ENCODE results near the gene OXER1.

The OXER1 gene

GRCh38 chr2:42793334-42794270 is 29.7 kb upstream of the OXER1 start:
- DNase-seq, result no peak

DNA sequence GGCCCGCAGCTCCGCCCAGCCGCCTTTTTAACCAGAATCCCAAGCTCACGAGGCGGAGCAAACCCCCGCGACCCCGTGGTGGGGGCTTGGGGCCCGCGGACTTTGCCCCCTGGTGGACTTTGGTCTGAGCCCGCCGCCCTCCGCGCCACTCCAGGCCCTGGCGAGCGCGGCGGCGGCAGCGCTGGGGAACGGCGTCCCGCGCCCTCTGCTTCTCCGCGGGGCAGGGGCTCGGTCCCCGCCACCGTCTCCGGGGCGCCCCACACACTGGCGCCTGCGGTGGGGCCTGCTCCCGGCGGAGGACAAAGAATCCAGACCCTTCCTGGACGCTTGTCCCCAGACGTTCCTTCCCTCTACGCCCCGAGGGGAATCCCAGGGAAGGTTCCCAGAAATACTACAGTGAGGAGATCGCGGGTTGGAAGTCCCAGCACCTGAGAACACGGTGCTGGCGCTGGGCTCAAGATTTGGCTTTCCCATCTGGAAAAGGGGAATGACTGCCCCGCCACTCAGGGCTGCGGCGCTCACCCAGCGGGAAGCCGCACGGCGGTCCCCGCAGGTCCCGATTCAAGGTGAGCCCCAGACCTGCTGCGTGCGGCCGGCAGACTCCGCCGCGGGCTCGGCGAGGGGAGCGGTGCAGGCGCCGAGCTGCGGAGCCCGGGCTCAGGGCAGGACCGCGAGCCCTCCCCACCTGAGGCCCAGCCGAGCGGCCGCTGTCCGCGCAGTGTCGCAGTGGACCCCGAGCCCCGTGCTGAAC is 28.8 kb upstream of the OXER1 start, which contains the start of gene HAAO:
Gene HAAO, minus strand, starts transcription at position 1 of the 751 bp plus-strand sequence. CDS start 47 bp downstream, outside the sequence.
- no peak for DNase-seq

DNA sequence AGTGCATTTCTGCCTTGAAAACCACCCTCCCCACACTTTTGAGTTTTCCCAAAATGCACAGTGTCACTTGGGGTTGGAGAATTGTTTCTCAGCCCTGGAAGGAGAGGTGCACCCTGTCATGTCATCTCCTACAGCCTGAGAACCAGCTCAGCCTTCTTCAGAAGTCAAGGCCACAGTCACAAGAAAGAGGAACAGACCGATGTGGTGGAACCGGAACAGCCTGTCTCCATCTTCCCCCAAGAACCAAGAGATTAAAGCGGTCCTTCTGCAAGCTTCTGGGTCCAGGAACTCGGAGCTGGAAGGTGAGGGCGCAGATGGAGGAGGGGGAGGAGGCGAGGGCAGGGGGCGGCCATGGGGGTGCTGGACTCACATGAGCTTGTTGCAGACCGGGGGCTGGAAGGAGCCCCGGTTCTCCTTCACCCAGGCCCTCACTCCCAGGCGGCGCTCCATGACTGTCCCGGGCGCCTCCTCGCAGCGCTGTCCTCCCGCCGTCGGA is 28.2 kb upstream of the OXER1 start:
- no peak for DNase-seq

- DNase-seq, result no peak
Observed at GRCh38 chr2:42791606-42792005, 27.7 kb upstream of the OXER1 start.

GRCh38 chr2:42789751-42790150 is 25.8 kb upstream of the OXER1 start:
- no peak for DNase-seq

GRCh38 chr2:42788882-42789281 is 24.9 kb upstream of the OXER1 start:
- no peak for DNase-seq

- DNase-seq, result no peak
Observed at GRCh38 chr2:42788478-42788793, 24.5 kb upstream of the OXER1 start.

DNA sequence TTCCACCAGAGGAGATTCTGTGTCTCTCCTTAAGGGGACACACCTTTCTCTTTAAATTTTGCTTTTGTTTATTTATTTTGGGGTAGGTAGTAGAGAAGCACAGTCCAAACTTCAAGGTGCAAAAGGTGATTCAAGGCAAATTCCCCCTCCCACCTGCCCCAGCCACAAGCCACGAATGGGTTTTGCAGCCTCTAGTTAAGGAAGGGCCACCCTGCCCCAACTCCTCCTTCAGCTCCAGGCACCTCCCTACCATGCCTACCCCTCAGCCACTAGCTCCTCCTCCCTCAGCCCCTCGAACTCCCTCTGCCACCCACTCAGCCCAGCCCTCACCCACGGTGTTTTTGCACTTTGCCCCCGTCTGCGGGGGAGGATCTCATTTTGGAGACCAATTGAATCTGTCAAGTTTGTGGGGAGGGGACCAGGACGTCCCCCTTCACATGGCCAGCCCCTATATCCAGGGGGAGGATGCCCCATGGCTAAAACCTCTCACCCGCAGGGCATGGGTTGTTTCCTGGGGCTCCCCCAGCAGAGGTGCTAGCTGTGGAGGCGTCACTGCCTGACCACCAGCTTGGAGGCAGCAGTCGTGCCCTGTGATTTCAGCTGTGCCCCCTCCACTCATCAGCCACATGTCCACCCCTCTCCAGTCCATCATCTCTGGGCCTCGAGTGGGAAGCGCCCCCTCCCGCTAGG is 24.0 kb upstream of the OXER1 start:
- no peak for DNase-seq

DNA sequence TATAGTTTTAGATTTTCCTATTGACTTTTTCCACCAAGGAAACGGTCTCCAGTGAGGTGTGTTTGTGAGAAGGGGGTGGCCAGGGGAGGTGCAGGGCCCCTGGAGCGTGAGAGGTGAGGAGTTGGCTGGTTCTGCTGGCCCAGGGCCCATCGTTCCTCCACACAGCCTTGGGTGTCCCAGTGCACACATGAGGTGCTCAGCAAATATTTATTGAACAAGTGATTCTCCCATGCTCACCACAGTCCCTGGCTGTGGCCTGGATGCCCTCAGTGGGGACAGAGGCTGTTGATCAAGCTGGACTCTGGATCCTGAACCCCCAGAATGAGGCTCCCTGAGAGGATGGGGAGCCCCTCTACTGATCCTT is 23.5 kb upstream of the OXER1 start:
- DNase-seq, result no peak

GRCh38 chr2:42786561-42787345 is 22.8 kb upstream of the OXER1 start:
- no peak for DNase-seq

- no peak for DNase-seq
Observed at GRCh38 chr2:42784204-42784880, 20.4 kb upstream of the OXER1 start.

DNA sequence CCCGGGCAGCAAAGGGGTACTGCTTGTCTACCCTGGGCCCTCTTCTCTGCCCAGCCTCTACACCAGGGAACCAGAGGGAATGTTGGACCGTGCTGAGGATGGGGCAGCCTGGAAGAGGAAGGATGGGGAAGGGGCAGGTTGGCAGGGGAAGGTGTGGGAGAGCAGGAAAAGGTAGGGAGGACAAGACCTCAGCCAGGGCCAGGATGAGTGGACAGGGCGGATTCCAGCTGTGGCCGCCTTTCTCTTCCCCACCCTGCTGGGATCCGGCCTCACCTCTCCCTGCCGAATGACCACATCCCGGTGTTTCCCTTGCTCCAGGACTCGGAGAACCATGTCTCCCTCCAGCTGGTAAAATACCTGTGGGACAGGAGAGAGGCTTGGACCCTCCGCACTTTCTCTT is 19.6 kb upstream of the OXER1 start:
- DNase-seq, result no peak

DNA sequence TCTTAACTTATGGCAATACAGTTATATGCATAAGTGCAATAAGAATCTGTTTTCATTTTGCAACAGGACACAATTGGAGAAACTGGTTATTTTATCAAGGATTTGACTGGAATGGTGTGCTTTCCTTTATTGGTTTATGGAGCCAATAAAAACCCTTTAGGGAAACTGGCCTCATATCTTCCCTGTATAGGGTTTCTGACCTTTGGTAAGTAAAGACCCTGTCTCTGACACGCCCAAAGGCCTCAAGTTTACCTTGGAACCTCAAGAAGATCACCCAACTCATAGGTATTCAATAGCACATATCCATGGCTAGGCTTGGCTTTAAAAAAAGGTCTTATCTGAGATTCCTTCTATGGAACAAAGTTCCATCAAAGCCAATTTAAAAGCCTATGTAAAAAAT is 17.2 kb upstream of the OXER1 start:
- no peak for DNase-seq

DNA sequence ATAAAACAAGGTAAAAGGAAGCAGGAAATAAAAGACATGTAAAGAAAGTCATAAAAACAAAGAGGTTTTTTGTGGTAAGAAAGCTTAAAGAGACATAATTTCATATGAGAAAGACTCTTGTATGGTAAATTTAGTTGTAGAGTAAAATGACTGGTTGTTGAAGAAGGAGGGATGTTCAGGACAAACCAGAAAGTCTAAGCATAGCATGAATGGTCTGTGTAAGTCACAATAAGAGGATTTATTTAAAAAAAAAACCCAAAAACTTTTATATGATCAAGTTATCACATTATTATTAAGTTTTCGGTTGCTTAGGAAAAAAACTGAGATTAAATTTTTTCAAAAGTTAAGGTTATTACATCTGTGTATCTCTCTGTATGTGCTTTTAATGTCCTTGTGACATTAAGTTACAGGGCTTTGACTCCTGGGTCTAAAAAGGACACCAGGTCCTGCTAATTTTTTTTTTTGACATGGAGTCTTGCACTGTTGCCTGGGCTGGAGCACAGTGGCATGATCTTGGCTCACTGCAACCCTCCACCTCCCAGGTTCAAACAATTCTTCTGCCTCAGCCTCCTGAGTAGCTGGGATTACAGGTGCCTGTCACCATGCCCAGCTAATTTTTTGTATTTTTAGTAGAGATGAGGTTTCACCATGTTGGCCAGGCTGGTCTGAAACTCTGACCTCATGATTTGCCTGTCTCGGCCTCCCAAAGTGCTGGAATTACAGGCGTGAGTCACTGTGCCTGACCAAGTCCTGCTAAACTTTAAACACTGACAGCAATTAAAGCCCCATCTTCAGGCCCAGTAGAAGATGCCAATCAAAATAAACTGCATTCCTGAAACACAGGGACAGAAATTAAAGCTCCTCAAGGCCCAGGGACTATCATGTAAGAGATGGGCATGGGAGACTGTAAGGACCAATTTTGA is 14.2 kb upstream of the OXER1 start:
- DNase-seq, result no peak

DNA sequence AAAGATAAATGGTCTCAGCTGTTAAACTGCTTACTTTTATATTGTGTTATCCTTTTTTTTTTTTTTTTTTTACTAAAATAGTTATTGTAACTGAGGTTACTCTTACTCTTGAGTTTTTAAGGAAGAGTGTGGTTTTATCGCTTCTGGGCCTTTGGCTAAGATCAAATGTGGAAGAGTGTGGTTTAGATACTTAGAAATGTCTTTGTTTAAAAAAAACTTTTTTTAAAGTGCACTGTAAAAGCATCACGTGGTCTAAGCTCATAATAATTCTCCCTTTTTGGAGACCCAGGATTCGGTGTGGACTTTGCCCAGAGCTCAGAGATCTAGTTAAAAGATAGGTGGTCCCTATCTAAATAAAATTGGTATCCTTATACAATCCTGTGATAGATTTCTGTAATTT is 11.9 kb upstream of the OXER1 start:
- DNase-seq, result no peak

GRCh38 chr2:42775186-42775585 is 11.3 kb upstream of the OXER1 start:
- no peak for DNase-seq

GRCh38 chr2:42771546-42772153 is 7.7 kb upstream of the OXER1 start:
- DNase-seq, result no peak

- peak; percentile 35 to 70 for DNase-seq
Observed at GRCh38 chr2:42770288-42771131, 6.6 kb upstream of the OXER1 start.

DNA sequence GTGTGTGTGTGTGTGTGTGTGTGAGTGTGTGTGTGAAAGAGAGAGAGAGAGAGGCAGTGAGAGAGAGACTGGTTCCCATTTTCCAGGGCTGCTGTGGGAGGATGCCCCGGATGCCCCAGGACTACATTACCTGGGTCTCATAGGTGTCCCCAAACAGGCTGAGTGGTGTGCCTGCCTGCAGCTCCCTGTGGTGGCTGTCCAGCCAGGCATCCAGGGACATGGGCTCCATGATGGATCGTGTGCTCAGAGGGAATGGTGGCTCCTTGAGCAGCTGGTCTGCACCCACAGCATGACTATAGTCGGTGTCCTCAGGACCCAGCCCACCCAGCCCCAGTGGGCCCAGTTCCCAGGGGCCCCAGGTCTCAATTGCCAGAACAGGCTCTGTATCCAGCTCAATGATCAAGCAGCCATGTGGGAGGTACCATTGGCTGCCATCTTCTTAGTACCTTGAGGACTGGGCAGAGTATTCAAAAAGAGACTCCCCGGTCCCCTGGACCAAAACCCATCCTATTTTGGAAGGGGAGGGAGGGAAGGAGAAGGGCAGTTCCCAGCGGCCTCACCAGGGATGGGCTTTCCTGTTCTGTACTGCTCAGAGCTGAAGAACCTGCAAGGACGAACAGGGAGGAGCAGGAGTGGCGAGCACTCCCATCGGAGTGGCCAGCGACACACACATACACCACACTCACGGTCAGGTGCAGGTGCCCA is 5.8 kb upstream of the OXER1 start:
- no peak for DNase-seq
